NCI-H187 treated with DMSO at 0.1 percent for 48 hours (cell line): ENCODE data around the gene CCDC116.

Source experiments
- DNase-seq: peaks from one replicate; lab custom pipeline; 2025; lab: John Stamatoyannopoulos, UW

The CCDC116 gene

GRCh38 chr22:21681566-21682370, 49.2 kb downstream of the CCDC116 start:
- DNase-seq, result no peak

GRCh38 chr22:21682385-21683175, 50.0 kb downstream of the CCDC116 start:
- DNase-seq, result no peak

DNA sequence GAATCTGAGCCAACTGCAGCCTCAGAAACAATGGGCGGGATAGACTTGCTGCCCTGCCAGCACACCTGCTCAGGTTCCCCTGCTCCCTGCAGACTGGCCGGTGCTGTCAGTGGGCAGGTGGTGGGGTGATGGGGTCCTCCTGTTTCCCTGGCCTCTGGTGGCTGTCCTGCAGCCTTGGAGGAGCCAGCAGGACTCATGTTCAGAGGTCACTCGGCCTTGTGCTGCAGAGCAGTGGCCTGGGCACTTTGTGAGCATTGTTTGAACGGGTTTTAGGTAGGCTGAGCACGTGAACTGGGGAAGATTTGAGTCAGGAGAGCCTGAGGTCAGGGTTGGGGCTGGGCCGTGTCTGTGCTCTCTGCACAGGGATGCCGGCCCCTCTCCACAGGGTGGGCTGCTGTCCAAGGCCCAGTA, 50.8 kb downstream of the CCDC116 start:
- no peak for DNase-seq

DNA sequence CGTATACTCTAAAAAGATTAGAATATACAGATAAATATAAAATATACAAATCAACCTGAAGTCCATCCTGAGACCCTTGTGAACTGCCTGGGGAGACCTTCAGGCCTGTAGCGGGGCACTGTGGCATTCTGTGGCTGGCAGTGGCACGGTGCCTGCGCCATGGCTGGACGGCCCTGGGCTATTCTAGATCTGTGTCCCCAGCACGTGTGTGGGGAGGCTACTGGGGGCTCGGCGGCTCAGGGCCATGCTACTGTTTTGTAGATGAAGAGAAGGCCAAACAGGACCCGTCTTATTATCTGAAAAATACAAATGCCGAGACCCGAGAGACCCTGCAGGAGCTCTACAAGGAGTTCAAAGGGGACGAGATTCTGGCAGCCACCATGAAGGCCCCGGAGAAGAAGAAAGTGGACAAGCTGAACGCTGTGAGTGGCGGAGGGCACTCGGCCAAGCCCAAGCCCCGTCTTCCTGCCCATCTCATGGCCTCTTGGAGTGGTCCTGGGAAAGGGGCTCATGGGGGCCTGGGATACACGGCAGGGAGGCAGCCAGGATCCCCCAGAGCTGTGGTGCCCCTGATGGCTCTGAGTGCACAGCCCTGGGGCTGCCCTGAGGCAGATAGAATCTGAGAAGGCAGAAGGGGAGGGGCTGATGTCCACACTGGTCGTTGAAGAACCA, 52.1 kb downstream of the CCDC116 start:
- no peak for DNase-seq

GRCh38 chr22:21685164-21685513, 52.6 kb downstream of the CCDC116 start:
- DNase-seq, result no peak

DNA sequence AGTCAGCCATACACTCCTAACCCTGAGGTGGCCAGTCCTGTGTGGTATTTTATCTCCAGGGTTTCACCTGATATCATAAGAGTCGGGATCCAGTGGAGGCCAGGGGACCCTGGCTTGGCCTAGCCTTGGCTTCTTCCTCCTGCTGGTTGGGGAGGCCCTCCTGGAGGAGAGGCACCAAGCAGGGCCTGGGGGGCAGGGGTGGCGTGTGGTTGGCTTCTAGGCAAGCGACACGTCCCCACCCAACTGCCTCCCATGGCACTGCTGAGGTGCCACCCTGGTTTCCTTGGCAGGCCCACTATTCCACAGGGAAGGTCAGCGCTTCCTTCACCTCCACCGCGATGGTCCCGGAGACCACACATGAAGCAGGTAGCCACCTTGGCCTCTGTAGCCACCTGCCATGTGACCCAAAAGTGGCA, 53.6 kb downstream of the CCDC116 start:
- DNase-seq, result no peak
